ENCODE data around the gene AKNA.

- TF ChIP-seq, protein P1, sequence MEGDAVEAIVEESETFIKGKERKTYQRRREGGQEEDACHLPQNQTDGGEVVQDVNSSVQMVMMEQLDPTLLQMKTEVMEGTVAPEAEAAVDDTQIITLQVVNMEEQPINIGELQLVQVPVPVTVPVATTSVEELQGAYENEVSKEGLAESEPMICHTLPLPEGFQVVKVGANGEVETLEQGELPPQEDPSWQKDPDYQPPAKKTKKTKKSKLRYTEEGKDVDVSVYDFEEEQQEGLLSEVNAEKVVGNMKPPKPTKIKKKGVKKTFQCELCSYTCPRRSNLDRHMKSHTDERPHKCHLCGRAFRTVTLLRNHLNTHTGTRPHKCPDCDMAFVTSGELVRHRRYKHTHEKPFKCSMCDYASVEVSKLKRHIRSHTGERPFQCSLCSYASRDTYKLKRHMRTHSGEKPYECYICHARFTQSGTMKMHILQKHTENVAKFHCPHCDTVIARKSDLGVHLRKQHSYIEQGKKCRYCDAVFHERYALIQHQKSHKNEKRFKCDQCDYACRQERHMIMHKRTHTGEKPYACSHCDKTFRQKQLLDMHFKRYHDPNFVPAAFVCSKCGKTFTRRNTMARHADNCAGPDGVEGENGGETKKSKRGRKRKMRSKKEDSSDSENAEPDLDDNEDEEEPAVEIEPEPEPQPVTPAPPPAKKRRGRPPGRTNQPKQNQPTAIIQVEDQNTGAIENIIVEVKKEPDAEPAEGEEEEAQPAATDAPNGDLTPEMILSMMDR (IDR thresholded peaks at IDR 0.05): no peak
- no peak for TF ChIP-seq POLR2AphosphoS5 (IDR thresholded peaks at IDR 0.05; ENCODE audit: insufficient read depth in 1 of 2, low read depth in 1 of 2)
Observed at GRCh38 chr9:114284316-114285060, 103.3 kb downstream of the AKNA start.

All from vagina (tissue), 2 donors.